Activated CD8-positive, alpha-beta memory T cell treated with anti-CD3 and anti-CD28 coated beads for 48 hours (primary cell): Measurements from ENCODE around the gene OLA1.

ENCODE experiments used
- DNase-seq, 3 experiments: peaks; one replicate each; pipeline ENCODE4 v3.0.0-alpha.2; 2020; ENCODE audit warnings: low read depth in 2 of 3, low spot score in 2 of 3

Gene OLA1

GRCh38 chr2:174224665-174225288, 23.6 kb downstream of the OLA1 start:
- DNase-seq = no peak

- DNase-seq = no peak
Measured at GRCh38 chr2:174224125-174224524, 24.2 kb downstream of the OLA1 start.

- no peak for DNase-seq
Measured at GRCh38 chr2:174223388-174223787, 24.9 kb downstream of the OLA1 start.

- no peak for DNase-seq
Measured at GRCh38 chr2:174222154-174222553, 26.2 kb downstream of the OLA1 start.

GRCh38 chr2:174219321-174219720, 29.0 kb downstream of the OLA1 start:
- no peak for DNase-seq

- DNase-seq = no peak
Measured at GRCh38 chr2:174218773-174219172, 29.6 kb downstream of the OLA1 start.

- no peak for DNase-seq
Measured at GRCh38 chr2:174217869-174218268, 30.5 kb downstream of the OLA1 start.

- DNase-seq = no peak
Measured at GRCh38 chr2:174211954-174212353, 36.4 kb downstream of the OLA1 start.

GRCh38 chr2:174210862-174211261, 37.5 kb downstream of the OLA1 start:
- no peak for DNase-seq

GRCh38 chr2:174209325-174209724, 39.0 kb downstream of the OLA1 start:
- no peak for DNase-seq

- DNase-seq = no peak
Measured at GRCh38 chr2:174208026-174208425, 40.3 kb downstream of the OLA1 start.

GRCh38 chr2:174205562-174205961, 42.8 kb downstream of the OLA1 start:
- DNase-seq = no peak

GRCh38 chr2:174202188-174202587, 46.1 kb downstream of the OLA1 start:
- no peak for DNase-seq

- no peak for DNase-seq
Measured at GRCh38 chr2:174198846-174199564, 49.3 kb downstream of the OLA1 start.

GRCh38 chr2:174195253-174195652, 53.1 kb downstream of the OLA1 start:
- no peak for DNase-seq

- no peak for DNase-seq
Measured at GRCh38 chr2:174193737-174194136, 54.6 kb downstream of the OLA1 start.

GRCh38 chr2:174192664-174193063, 55.7 kb downstream of the OLA1 start:
- no peak for DNase-seq

GRCh38 chr2:174191342-174192074, 56.8 kb downstream of the OLA1 start:
- DNase-seq = no peak

GRCh38 chr2:174184915-174185314, 63.4 kb downstream of the OLA1 start:
- no peak for DNase-seq

GRCh38 chr2:174184504-174184903, 63.8 kb downstream of the OLA1 start:
- DNase-seq = no peak

- no peak for DNase-seq
Measured at GRCh38 chr2:174183076-174183475, 65.3 kb downstream of the OLA1 start.

- DNase-seq = no peak
Measured at GRCh38 chr2:174181368-174181767, 67.0 kb downstream of the OLA1 start.
